Peyer's patch (tissue), 4 donors: ENCODE data around the gene SCAMP4.

Experiments
- CTCF ChIP-seq, 6 experiments: fragments of 450-650 bp in 4 of 6; fragments of 200-600 bp in 2 of 6; sonication (generic) in 1 of 6; IDR thresholded peaks; one replicate each; pipeline ENCODE4 v1.5.1; 2017 to 2019; ENCODE audit warnings: antibody characterized with exemption in 6 of 6, mild to moderate bottlenecking in 3 of 6, moderate library complexity in 1 of 6
- POLR2A ChIP-seq, 2 donors: fragments of 450-650 bp; IDR thresholded peaks; one replicate each; pipeline ENCODE4 v1.5.1; 2017; ENCODE audit warnings: antibody characterized with exemption in 2 of 2, mild to moderate bottlenecking in 2 of 2, moderate library complexity in 2 of 2

DNA sequence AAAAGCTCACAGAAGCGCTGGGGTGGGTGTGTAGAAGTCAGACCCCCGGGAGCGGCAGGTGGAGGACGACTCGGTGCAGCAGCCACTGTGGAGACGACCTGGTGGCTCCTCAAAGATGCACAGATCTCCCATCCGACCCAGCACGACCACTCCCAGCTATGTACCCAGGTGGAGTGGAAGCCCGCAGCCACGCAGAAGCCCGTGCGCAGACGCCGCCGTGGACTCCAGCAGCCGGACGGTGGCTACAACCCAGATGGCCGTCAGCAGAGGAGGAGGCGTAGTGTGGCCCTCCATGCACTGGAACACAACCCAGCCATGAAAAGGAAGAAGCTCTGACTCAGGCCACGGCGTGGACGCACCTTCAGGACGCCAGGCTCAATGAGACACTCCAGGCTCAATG is 57.5 kb downstream of the SCAMP4 start:
- TF ChIP-seq CTCF (IDR thresholded peaks at IDR 0.05), result no peak
- TF ChIP-seq POLR2A (IDR thresholded peaks at IDR 0.05), result no peak
